ENCODE data around the gene NKX6-1. TPM values are rescaled to one million over a fixed set of nuclear protein-coding genes. Genes with fewer than 3 reads are reported as not detected.

The NKX6-1 gene
- total RNA-seq, 1 donor from 2014 or later: not detected

DNA sequence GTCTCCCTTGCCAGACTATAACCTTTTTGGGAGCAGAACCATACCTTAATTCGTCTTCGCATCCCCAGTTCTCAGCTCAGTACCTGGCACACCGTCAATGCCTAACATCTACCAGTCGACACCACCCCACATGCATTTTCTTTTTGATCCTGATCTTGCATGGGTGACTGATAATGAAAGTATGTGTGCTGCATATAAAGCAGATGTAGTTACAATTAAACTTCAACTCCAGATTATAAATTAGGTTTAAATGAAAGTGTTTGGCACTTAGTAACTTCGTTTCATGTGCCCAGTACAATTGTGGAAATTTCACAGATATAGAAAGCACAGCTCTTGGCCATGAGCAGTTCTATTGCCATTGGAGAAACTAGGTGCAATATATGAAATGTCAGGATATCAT, 8.8 kb upstream of the NKX6-1 start:
- Histone ChIP-seq H3K36me3 (ENCODE audit: control insufficient read depth, insufficient read depth, low read length) (no peaks in the 10 kb centered on the region), H3K27me3 (ENCODE audit: control insufficient read depth, insufficient read depth, low read length) (peaks cover 12% of the 10 kb centered on the region), H3K4me3 (ENCODE audit: low read depth, low read length) (no peak overlapping the region)
- DNase-seq (ENCODE audit: low read depth): no peak
- TF ChIP-seq, protein P1, sequence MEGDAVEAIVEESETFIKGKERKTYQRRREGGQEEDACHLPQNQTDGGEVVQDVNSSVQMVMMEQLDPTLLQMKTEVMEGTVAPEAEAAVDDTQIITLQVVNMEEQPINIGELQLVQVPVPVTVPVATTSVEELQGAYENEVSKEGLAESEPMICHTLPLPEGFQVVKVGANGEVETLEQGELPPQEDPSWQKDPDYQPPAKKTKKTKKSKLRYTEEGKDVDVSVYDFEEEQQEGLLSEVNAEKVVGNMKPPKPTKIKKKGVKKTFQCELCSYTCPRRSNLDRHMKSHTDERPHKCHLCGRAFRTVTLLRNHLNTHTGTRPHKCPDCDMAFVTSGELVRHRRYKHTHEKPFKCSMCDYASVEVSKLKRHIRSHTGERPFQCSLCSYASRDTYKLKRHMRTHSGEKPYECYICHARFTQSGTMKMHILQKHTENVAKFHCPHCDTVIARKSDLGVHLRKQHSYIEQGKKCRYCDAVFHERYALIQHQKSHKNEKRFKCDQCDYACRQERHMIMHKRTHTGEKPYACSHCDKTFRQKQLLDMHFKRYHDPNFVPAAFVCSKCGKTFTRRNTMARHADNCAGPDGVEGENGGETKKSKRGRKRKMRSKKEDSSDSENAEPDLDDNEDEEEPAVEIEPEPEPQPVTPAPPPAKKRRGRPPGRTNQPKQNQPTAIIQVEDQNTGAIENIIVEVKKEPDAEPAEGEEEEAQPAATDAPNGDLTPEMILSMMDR (IDR thresholded peaks at IDR 0.05; ENCODE audit: insufficient read depth, low read length, poor library complexity, severe bottlenecking): no peak

DNA sequence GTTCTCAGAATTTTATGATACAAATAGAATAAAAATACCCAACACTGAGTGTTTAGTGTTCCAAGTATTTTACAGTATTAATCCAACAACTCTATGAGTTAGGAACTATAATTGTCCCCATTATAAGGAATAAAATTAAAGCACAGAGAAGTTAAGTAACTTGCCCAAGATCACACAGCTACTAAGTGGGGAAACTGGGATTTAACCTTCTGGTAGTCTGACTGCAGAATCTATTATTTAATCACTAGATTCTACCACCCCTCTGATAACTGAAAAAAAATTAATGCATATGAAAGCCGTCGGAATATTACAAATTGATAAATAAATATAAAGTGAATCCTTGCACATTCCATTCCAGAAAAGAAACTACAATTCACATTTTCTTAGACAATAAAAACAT, 5.7 kb upstream of the NKX6-1 start:
- Histone ChIP-seq H3K27me3 (ENCODE audit: control insufficient read depth, insufficient read depth, low read length) (peaks cover 43% of the 10 kb centered on the region), H3K36me3 (ENCODE audit: control insufficient read depth, insufficient read depth, low read length) (no peaks in the 10 kb centered on the region), H3K4me3 (ENCODE audit: low read depth, low read length) (no peak overlapping the region)
- TF ChIP-seq, protein P1 (IDR thresholded peaks at IDR 0.05; ENCODE audit: insufficient read depth, low read length, poor library complexity, severe bottlenecking): no peak
- DNase-seq (ENCODE audit: low read depth): no peak

DNA sequence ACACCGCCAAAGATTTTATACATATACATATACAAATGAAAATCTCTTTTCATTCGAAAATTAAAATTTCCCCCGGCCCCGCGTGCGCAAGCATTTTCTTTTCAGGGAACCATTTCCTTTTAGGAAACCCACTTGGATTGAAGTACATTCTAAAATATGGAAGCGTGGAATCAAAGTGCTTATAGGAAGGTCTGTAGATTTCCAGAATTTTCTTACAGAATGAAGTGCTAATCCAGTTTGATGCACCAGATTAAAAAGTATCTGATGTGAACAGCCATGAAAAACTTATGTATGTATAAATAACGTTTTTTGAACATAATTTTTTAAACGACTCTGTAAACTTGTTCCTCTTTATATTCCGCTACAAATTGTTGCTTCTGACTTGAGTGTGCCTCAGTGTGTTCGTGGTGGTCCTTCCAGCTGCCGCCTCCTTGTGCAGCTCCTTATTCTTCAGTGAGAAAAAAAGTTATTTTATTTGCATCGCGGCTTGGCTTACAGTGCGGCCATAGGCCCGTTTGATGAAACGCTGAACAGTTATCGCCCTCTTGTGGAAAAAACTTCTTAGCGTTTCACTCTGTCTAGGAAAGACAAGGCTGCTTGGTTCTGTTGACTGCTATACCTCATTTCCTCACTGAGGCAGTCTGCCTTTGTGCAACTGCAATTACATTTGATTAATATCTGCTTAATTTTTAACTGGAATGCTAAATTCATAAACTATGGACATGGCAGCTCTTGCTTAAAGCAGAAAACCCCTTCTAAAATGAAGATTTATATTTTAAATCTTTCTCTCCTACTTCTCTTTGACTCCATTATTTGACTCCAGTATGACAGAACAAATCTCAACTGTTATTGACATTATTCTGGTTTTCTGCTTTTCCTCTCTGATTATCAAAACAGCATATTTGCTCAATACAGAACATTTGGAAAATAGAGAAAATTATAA, 4.7 kb upstream of the NKX6-1 start:
- DNase-seq (ENCODE audit: low read depth): peak; percentile 31
- H3K4me3 ChIP-seq (ENCODE audit: low read depth, low read length): no peak overlapping the region
- H3K36me3 ChIP-seq (ENCODE audit: control insufficient read depth, insufficient read depth, low read length): no peaks in the 10 kb centered on the region
- peaks cover 54% of the 10 kb centered on the region for H3K27me3 ChIP-seq (ENCODE audit: control insufficient read depth, insufficient read depth, low read length)
- TF ChIP-seq, protein P1 (IDR thresholded peaks at IDR 0.05; ENCODE audit: insufficient read depth, low read length, poor library complexity, severe bottlenecking): peak; percentile 73

DNA sequence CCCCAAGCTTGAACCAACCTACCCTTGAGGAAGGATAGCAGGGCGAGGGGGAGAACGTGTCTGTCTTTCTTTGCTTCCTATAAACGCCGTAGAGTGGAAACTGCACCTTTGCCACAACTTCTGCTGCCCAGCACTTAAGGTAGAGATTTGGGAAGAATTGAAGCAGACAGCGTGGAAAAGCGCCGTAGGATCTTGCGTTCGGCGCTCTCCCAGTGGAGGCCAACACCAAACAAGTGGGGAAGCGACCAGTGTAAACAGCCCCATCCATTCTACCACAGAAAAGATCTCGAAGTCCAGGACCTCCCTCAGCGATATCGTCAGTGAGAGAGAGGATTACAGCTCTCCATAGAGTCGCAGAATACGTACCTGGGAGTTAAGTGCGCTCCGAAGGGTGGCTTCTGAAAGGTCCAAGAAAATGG, 3.9 kb upstream of the NKX6-1 start:
- Histone ChIP-seq H3K27me3 (ENCODE audit: control insufficient read depth, insufficient read depth, low read length) (peaks cover 62% of the 10 kb centered on the region), H3K4me3 (ENCODE audit: low read depth, low read length) (no peak overlapping the region)
- DNase-seq (ENCODE audit: low read depth): no peak

DNA sequence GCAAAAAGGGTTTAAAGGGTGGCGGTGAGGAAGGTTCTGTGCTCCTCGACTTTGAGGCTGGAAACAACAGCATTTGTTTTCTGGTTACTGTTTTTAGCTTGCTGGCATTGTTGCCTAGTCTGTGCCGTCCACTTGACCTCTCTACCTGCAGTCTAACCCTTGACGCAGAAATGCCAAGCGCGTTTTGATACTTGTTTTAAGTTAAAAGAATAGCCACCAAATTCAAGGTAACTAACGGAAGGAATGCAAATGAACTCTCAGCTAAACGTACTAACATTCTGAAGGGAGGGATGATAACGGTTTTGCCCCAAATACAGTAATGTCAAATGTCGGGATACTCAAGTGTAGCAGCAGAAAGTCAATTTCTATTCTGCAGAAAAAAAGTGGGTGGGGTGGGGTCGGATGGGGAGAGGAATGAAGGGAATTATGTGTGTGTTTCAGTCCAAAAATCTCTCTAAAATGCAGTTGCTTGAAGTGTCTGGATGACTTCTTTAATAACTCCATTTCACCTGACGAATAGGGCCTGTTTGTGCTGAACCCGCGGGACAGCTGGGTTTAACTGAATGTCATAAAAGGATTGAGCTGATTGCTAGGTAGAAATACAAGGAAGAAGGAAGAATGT, 3.4 kb upstream of the NKX6-1 start:
- DNase-seq (ENCODE audit: low read depth): no peak
- Histone ChIP-seq H3K27me3 (ENCODE audit: control insufficient read depth, insufficient read depth, low read length) (peaks cover 63% of the 10 kb centered on the region), H3K4me3 (ENCODE audit: low read depth, low read length) (no peak overlapping the region), H3K36me3 (ENCODE audit: control insufficient read depth, insufficient read depth, low read length) (no peaks in the 10 kb centered on the region)
- TF ChIP-seq, protein P1 (IDR thresholded peaks at IDR 0.05; ENCODE audit: insufficient read depth, low read length, poor library complexity, severe bottlenecking): no peak

More for the DNA sequence above, 3.9 kb upstream of the NKX6-1 start:
- no peaks in the 10 kb centered on the region for H3K36me3 ChIP-seq (ENCODE audit: control insufficient read depth, insufficient read depth, low read length)
- TF ChIP-seq, protein P1 (IDR thresholded peaks at IDR 0.05; ENCODE audit: insufficient read depth, low read length, poor library complexity, severe bottlenecking): no peak

All from kidney epithelial cell (primary cell).